Kidney tubule cell (primary cell): ENCODE data around the gene KIF3B.
"Not testable (repeated sequence)": the region's sequence is repeated elsewhere in the genome, so short reads cannot be mapped to it uniquely, and the experiment has no call there.

Experiments
- DNase-seq: peaks from one replicate; pipeline ENCODE4 v3.0.0-alpha.2; 2018; ENCODE audit warnings: low spot score

The KIF3B gene

GRCh38 chr20:32296412-32296811 is 19.0 kb downstream of the KIF3B start:
- DNase-seq = no peak

- no peak for DNase-seq
Measured at GRCh38 chr20:32296819-32297420, 19.5 kb downstream of the KIF3B start.

- no peak for DNase-seq
Measured at GRCh38 chr20:32297439-32297838, 20.0 kb downstream of the KIF3B start.

GRCh38 chr20:32300647-32301046 is 23.2 kb downstream of the KIF3B start:
- DNase-seq = no peak

- DNase-seq = no peak
Measured at GRCh38 chr20:32301719-32302506, 24.5 kb downstream of the KIF3B start.

- DNase-seq = no peak
Measured at GRCh38 chr20:32302507-32302872, 25.0 kb downstream of the KIF3B start.

GRCh38 chr20:32304131-32304746 is 26.8 kb downstream of the KIF3B start:
- DNase-seq = no peak

- DNase-seq = no peak
Measured at GRCh38 chr20:32312718-32313424, 35.4 kb downstream of the KIF3B start.

GRCh38 chr20:32314768-32315167 is 37.3 kb downstream of the KIF3B start:
- no peak for DNase-seq

- DNase-seq = no peak
Measured at GRCh38 chr20:32315399-32315798, 37.9 kb downstream of the KIF3B start.

- no peak for DNase-seq
Measured at GRCh38 chr20:32315891-32316290, 38.4 kb downstream of the KIF3B start.

- peak; percentile 6 for DNase-seq
Measured at GRCh38 chr20:32316667-32317066, 39.2 kb downstream of the KIF3B start.

- no peak for DNase-seq
Measured at GRCh38 chr20:32319100-32319499, 41.6 kb downstream of the KIF3B start.

GRCh38 chr20:32320305-32320704 is 42.9 kb downstream of the KIF3B start:
- DNase-seq = no peak

- no peak for DNase-seq
Measured at GRCh38 chr20:32321390-32321789, 43.9 kb downstream of the KIF3B start.

GRCh38 chr20:32322260-32322659 is 44.8 kb downstream of the KIF3B start:
- DNase-seq = not testable (repeated sequence)

- DNase-seq = not testable (repeated sequence)
Measured at GRCh38 chr20:32323761-32324160, 46.3 kb downstream of the KIF3B start.

- DNase-seq = peak; percentile 86
Measured at GRCh38 chr20:32325706-32326503, 48.5 kb downstream of the KIF3B start.

GRCh38 chr20:32326504-32326845 is 49.0 kb downstream of the KIF3B start:
- DNase-seq = peak; percentile 65

- DNase-seq = peak; percentile 90
Measured at GRCh38 chr20:32327087-32327681, 49.7 kb downstream of the KIF3B start.

- DNase-seq = no peak
Measured at GRCh38 chr20:32329817-32330554, 52.5 kb downstream of the KIF3B start.
